Immature natural killer cell (primary cell): ENCODE results near the gene MPZ. TPM values are rescaled to one million over a fixed set of nuclear protein-coding genes. Genes with fewer than 3 reads are reported as not detected.
"Not testable (repeated sequence)": the region's sequence is repeated elsewhere in the genome, so short reads cannot be mapped to it uniquely, and the experiment has no call there.

Experiments
- DNase-seq, 3 donors: peaks; one replicate each; pipeline ENCODE4 v3.0.0; 2022; ENCODE audit warnings: mixed read lengths in 1 of 3
- H3K27ac Mint-ChIP-seq, 6 donors: one replicate each; pipeline ENCODE4 v1.8.0; 2020; ENCODE audit warnings: mixed read lengths in 6 of 6, mild to moderate bottlenecking in 5 of 6, inconsistent platforms in 4 of 6, moderate library complexity in 3 of 6
- H3K27me3 Mint-ChIP-seq, 3 donors: one replicate each; pipeline ENCODE4 v1.8.0; 2020 to 2021; ENCODE audit warnings: low read depth in 3 of 3, mild to moderate bottlenecking in 3 of 3, mixed read lengths in 3 of 3, moderate library complexity in 3 of 3, inconsistent platforms in 1 of 3
- H3K36me3 Mint-ChIP-seq, 3 donors: one replicate each; pipeline ENCODE4 v1.8.0; 2020; ENCODE audit warnings: mixed read lengths in 3 of 3, inconsistent platforms in 2 of 3, mild to moderate bottlenecking in 2 of 3
- H3K4me1 Mint-ChIP-seq, 2 donors: one replicate each; pipeline ENCODE4 v1.8.0; 2020; ENCODE audit warnings: inconsistent platforms in 2 of 2, mild to moderate bottlenecking in 2 of 2, mixed read lengths in 2 of 2, moderate library complexity in 1 of 2
- H3K4me3 Mint-ChIP-seq, 5 donors: one replicate each; pipeline ENCODE4 v1.8.0; 2020; ENCODE audit warnings: mild to moderate bottlenecking in 5 of 5, mixed read lengths in 5 of 5, inconsistent platforms in 3 of 5, moderate library complexity in 3 of 5
- H3K9me3 Mint-ChIP-seq, 6 donors: one replicate each; pipeline ENCODE4 v1.8.0; 2020; ENCODE audit warnings: mild to moderate bottlenecking in 6 of 6, mixed read lengths in 6 of 6, inconsistent platforms in 4 of 6, moderate library complexity in 3 of 6
- polyA plus RNA-seq, 3 donors: library from polyadenylated mRNA; unstranded; fragments of 300-500 nt; fragmentation: Illumina TruSeq; gene quantifications; one replicate each; pipeline ENCODE4 v1.2.3, GENCODE V29; 2021

Gene MPZ
- polyA plus RNA-seq = not detected

DNA sequence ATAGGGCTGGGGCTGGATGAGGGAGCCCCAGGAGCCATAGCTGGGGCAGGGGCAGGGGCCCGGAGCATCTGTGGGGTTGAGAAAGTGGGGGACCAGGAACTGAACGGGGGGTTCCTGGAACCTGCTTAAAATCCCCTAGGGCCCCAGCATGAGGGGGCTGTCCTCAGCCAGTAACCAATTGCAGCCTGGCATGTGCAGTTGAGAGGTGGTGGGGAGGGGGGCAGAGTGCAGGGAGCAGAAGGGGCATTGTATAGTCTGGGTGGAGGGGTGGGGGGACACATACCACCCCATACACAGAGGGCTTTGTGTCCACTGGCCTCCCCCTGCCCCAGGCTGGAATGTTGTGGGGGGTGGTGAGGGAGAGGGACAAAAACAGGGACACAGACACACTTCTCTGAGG is at the start of gene MPZ:
Gene MPZ, minus strand, starts transcription at position 101 of the 400 bp plus-strand sequence. Its CDS starts 63 bp downstream, at position 38.
- H3K27me3 Mint-ChIP-seq = peaks cover 5 to 6% (median 5%) of the 10 kb centered on the region in 3 donors
- H3K4me1 Mint-ChIP-seq = peaks cover 29 to 33% of the 10 kb centered on the region in 2 donors

DNA sequence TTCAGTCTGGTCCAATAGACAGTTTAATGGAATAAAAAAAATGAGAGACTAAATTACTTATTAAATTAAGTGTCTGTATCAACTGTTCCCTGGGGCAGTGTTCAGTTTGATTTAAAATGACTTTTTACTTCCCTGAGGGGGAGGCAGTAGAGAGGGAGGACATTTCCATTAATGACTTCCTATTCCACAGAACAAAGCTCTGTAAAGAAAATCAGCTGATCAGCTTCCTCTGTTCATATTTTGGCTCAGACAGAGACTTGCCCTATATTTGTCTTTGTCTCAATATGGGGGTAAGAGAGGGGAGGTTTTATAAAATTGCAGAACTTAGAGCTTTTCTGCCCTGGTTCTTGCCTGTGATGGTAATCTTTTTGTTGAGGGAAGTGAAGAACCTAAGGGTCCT is 49.5 kb upstream of the MPZ start:
- H3K27ac Mint-ChIP-seq = peak overlapping the region in 1 of 6 donors; percentile 41

More for the DNA sequence above, at the start of gene MPZ:
- no peak for DNase-seq
- Mint-ChIP-seq H3K36me3 (no peaks in the 10 kb centered on the region), H3K4me3 (peak within 1 kb of the TSS in 1 of 5 donors; percentile 5), H3K27ac (peak within 1 kb of the TSS in 2 of 6 donors; percentile 70 to 87), H3K9me3 (no peaks in the 10 kb centered on the region)

DNA sequence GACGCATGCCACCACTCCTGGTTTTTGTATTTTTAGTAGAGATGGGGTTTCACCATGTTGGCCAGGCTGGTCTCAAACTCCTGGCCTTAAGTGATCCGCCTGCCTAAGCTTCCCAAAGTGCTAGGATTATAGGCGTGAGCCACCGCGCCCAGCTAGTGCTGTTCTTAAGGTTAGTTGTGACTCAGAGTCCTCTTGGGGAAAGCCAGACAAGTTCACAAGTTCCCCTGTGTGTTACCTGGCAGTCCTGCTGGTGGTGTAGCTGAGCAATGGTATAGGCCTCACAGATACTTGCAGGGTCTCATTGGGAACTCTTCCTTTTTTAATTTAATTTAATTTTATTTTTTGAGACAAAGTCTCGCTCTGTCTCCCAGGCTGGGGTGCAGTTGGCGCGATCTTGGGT is 47.3 kb upstream of the MPZ start:
- Mint-ChIP-seq H3K36me3 (peaks cover 11 to 22% (median 17%) of the 10 kb centered on the region in 3 donors), H3K9me3 (no peaks in the 10 kb centered on the region), H3K27ac (no peak overlapping the region), H3K4me1 (no peaks in the 10 kb centered on the region), H3K27me3 (no peaks in the 10 kb centered on the region), H3K4me3 (no peak overlapping the region)
- no peak for DNase-seq

More for the DNA sequence above, 49.5 kb upstream of the MPZ start:
- Mint-ChIP-seq H3K4me1 (no peaks in the 10 kb centered on the region), H3K4me3 (no peak overlapping the region), H3K36me3 (peaks cover 20 to 30% (median 22%) of the 10 kb centered on the region in 3 donors), H3K9me3 (no peaks in the 10 kb centered on the region), H3K27me3 (no peaks in the 10 kb centered on the region)
- no peak for DNase-seq

DNA sequence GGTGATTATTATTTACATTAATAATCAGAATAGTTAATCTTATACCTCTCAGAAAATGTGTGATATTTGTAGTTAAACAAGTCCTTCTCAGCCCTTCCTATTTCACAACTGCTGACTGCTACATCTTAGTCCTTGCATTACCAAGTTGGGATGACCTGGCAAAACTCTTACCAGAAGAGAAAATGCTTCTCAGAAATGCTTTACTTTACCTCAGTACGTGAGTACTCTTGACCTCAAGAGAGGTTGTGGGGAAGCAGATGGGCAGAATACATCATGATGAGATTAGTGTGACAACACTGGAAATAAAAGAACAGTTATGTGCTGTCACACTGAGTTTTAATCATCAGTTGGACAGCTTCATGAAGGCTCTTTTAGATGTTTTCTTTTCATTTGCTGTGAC is 41.7 kb upstream of the MPZ start:
- Mint-ChIP-seq H3K4me1 (no peaks in the 10 kb centered on the region), H3K9me3 (no peaks in the 10 kb centered on the region), H3K36me3 (peaks cover 7 to 8% (median 7%) of the 10 kb centered on the region in 3 donors), H3K27me3 (no peaks in the 10 kb centered on the region), H3K4me3 (no peak overlapping the region), H3K27ac (peak overlapping the region in 2 of 6 donors; percentile 31 to 58)
- no peak for DNase-seq

DNA sequence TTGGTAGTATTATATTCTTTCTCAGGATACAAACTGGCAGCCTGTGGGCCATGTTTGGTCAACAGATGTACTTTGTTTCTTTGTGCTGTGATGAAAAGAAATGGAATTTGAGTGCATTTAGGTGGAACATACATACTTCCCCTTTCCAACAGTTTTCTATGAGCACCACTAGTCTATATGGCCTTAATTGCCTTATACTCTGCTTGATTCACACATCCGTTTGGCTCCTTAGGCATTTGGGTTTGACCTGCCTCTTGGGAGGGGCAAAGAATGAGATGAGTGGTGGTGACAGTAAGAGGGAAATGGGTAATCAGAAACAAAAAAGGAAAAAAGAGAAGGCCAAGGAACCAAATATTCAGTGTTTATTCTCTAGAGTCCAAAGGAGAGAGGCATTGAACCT is 40.9 kb upstream of the MPZ start:
- Mint-ChIP-seq H3K27me3 (no peaks in the 10 kb centered on the region), H3K36me3 (peaks cover 4 to 8% (median 7%) of the 10 kb centered on the region in 3 donors), H3K4me3 (no peak overlapping the region), H3K27ac (no peak overlapping the region), H3K9me3 (no peaks in the 10 kb centered on the region), H3K4me1 (no peaks in the 10 kb centered on the region)
- DNase-seq = no peak

DNA sequence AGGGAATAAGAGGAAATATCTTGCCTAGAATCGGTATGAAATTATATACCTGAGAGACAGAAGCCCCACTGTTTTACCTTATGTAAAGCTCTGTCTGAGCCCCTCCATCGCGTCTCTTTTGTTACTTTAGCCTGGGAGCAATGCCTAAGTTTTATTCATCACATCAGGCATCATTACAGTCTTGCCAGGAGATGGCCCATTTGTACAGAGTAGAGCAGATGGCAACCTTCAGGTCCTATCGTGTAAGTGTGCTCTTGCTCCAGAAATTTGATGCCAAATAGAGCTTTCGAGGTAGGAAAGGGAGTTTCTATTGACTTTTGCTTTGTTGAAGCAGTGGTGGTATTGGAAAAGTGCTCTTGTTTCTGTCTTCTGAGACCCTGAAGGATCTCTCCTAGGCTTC is 33.1 kb upstream of the MPZ start:
- peaks cover 25 to 32% (median 28%) of the 10 kb centered on the region in 3 donors for H3K36me3 Mint-ChIP-seq
- H3K27ac Mint-ChIP-seq = no peak overlapping the region
- H3K4me3 Mint-ChIP-seq = no peak overlapping the region
- no peaks in the 10 kb centered on the region for H3K9me3 Mint-ChIP-seq
- H3K4me1 Mint-ChIP-seq = peaks cover 0 to 2% of the 10 kb centered on the region in 2 donors
- DNase-seq = no peak
- H3K27me3 Mint-ChIP-seq = no peaks in the 10 kb centered on the region

DNA sequence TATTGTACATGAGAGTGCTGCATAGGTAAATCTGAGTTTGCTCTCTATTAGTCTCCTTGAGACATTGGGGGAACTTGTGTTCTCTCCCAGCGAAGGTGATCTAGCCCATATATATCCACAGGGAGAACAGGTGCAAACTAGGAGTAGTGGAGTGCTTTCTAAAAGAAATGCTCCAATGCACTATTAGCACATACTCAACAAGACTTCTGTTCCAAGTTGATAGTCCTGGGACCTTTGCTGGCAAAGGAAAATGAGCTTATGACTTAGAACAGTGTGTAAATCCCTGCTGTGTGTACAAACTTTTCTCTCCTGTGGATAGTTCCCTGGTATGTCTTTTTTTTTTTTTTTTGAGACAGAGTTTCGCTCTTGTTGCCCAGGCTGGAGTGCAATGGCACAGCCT is 32.4 kb upstream of the MPZ start:
- H3K9me3 Mint-ChIP-seq = no peaks in the 10 kb centered on the region
- peaks cover 27 to 32% (median 28%) of the 10 kb centered on the region in 3 donors for H3K36me3 Mint-ChIP-seq
- H3K27ac Mint-ChIP-seq = no peak overlapping the region
- no peak for DNase-seq
- H3K27me3 Mint-ChIP-seq = no peaks in the 10 kb centered on the region
- H3K4me1 Mint-ChIP-seq = peaks cover 0 to 2% of the 10 kb centered on the region in 2 donors
- H3K4me3 Mint-ChIP-seq = no peak overlapping the region

DNA sequence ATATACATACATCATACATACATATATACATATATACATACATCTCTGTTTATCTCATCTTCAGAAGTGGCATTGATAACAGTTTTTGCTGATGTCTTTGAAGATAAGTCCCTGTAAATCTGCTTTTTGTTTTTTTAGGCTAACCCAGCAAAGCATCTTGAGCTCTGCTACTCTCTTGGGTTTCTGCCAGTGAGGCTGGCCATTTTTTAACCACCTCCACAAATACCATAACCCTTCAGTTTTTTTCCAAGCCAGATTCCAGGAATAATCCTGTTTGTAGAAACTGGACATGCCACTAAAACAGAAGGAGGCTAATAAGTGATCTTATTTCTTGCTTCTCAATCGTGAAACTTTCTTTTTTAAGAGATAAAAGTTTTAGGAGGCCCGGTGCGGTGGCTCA is 26.0 kb upstream of the MPZ start:
- Mint-ChIP-seq H3K36me3 (peaks cover 17 to 44% (median 27%) of the 10 kb centered on the region in 3 donors), H3K4me3 (no peak overlapping the region), H3K9me3 (no peaks in the 10 kb centered on the region), H3K4me1 (no peaks in the 10 kb centered on the region), H3K27me3 (no peaks in the 10 kb centered on the region), H3K27ac (no peak overlapping the region)
- no peak for DNase-seq

DNA sequence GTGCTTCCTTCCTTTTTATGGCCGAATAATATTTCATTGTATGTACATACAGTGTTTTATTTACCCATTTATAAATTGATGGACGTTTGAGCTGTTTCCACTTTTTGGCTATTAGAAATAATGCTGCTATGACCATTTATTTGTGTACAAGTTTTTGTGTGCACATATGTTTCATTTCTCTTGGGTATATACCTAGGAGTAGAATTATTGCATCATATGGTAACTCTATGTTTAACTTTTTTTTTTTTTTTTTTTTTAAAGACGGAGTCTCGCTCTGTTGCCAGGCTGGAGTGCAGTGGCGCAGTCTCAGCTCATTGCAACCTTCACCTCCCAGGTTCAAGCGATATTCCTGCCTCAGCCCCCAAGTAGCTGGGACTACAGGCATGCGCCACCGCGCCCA is 23.4 kb upstream of the MPZ start:
- DNase-seq = no peak
- Mint-ChIP-seq H3K4me1 (no peaks in the 10 kb centered on the region), H3K36me3 (peaks cover 19 to 55% (median 33%) of the 10 kb centered on the region in 3 donors), H3K27ac (no peak overlapping the region), H3K27me3 (no peaks in the 10 kb centered on the region), H3K9me3 (no peaks in the 10 kb centered on the region), H3K4me3 (no peak overlapping the region)

DNA sequence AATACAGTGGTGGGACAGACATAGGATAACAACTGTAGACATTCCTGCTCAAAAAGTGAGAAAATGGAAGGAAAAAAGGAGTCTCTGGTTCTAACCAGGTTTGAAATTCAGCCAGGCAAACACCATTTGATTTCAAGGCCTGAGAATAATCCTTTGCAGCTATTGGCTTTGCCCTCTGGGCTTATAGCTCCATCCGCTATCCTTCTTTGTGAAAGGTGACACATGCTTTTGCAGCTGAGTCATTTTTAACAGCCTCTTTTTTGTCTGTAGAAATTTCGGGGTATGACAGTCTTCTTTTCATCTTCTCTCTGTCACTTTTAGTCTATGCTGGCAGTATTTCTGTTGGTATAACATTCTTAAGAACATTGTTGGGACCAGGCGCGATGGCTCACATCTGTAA is 20.6 kb upstream of the MPZ start:
- Mint-ChIP-seq H3K4me3 (no peak overlapping the region), H3K36me3 (peaks cover 24 to 52% (median 31%) of the 10 kb centered on the region in 3 donors), H3K4me1 (no peaks in the 10 kb centered on the region), H3K9me3 (no peaks in the 10 kb centered on the region), H3K27me3 (no peaks in the 10 kb centered on the region), H3K27ac (peak overlapping the region in 1 of 6 donors; percentile 38)
- no peak for DNase-seq

DNA sequence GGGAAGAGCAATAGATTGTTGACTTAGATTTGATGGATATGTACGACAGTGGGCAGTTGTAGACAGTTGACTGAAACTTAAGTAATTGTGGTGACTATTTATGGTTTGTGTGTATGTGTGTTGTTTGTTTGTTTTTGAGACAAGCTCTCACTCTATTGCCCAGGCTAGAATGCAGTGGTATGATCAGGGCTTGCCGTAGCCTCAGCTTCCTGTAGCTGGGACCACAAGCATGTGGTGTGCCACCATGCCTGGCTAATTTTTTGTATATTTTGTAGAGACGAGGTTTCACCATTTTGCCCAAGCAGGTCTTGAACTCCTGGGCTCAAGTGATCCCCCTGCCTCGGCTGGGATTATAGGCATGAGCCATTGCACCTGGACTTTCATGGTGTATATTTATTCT is 14.3 kb upstream of the MPZ start:
- Mint-ChIP-seq H3K4me3 (peak overlapping the region; percentile 57 to 78 (median 64)), H3K4me1 (peaks cover 11 to 14% of the 10 kb centered on the region in 2 donors), H3K36me3 (peaks cover 3 to 25% (median 9%) of the 10 kb centered on the region in 3 donors), H3K27ac (peak overlapping the region; percentile 74 to 91 (median 81)), H3K9me3 (no peaks in the 10 kb centered on the region), H3K27me3 (peaks cover 0 to 1% (median 0%) of the 10 kb centered on the region in 3 donors)
- DNase-seq = peak; percentile 57 to 72 (median 69)

DNA sequence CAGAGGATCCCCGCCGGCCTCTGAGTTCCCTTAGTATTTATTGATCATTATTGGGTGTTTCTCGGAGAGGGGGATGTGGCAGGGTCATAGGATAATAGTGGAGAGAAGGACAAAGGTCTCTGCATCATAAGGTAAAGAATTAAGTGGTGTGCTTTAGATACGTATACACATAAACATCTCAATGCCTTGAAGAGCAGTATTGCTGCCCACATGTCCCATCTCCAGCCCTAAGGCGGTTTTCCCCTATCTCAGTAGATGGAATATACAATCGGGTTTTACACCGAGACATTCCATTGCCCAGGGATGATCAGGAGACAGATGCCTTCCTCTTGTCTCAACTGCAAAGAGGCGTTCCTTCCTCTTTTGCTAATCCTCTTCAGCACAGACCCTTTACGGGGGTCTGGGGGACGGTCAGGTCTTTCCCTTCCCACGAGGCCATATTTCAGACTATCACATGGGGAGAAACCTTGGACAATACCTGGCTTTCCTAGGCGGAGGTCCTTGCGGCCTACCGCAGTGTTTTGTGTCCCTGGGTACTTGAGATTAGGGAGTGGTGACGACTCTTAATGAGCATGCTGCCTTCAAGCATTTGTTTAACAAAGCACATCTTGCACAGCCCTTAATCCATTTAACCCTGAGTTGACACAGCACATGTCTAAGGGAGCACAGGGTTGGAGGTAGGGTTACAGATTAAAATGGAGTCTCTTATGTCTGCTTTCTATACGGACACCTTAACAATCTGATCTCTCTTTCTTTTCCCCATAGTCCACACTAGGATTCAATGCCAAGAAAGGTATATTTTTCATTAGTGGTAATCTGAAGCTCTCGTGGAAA is 6.3 kb upstream of the MPZ start:
- not testable (repeated sequence) for H3K9me3 Mint-ChIP-seq, H3K27me3 Mint-ChIP-seq, H3K36me3 Mint-ChIP-seq, DNase-seq
- Mint-ChIP-seq H3K4me1 (peaks cover 22 to 34% of the 10 kb centered on the region in 2 donors), H3K27ac (peak overlapping the region; percentile 99 to 100 (median 99)), H3K4me3 (peak overlapping the region in 3 of 5 donors; percentile 51 to 99 (median 99))

DNA sequence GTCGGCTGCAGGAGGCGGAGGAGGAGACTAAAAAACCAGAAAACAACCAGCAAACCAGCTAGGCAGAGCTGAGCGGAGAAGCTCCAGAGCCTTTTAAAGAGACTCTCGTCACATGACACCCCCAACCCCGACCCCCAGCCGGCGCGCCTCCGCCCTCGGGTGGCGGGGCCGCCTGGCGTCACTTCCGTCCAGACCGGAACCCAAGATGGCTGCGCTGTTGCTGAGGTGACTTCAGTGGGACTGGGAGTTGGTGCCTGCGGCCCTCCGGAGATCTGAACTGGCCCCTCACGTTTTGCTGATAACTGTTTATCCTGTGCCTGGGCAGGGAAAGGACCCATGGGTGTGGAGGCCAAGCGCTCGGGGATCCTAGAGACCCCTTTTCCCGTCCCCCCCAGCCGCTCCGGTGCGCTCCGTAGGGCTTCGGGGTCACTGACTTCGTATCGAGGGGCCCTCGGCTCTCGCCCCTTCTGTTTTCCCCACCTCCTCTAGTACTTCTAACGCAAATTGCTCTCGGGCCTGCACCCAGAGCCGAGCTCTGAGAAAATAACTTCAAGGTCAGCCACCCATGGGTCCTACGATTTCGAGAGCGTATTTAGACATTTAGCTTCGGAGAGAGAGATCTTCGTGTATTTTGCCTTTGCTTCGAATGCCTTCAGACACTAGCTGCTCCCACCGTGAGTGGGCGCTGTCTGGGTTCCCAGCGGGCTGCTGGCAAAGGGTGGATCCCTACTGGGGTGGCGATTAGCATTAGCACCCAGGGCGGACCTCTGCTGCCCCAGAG is 4.6 kb upstream of the MPZ start, which contains the start of gene SDHC:
Gene SDHC, plus strand, starts transcription at position 181 of the 781 bp plus-strand sequence. Its CDS starts 25 bp downstream, at position 206.
- no peaks in the 10 kb centered on the region for H3K9me3 Mint-ChIP-seq
- DNase-seq = peak; percentile 91 to 92 (median 91)
- H3K4me3 Mint-ChIP-seq = peak within 1 kb of the TSS; percentile 98 to 99 (median 99)

More for the DNA sequence above, 4.6 kb upstream of the MPZ start, which contains the start of gene SDHC:
- Mint-ChIP-seq H3K36me3 (peaks cover 0 to 3% (median 0%) of the 10 kb centered on the region in 3 donors), H3K27ac (peak within 1 kb of the TSS; percentile 99 to 100 (median 99)), H3K4me1 (peaks cover 22 to 34% of the 10 kb centered on the region in 2 donors), H3K27me3 (peaks cover 4 to 6% (median 5%) of the 10 kb centered on the region in 3 donors)
